GM12872 (cell line): ENCODE measurements around the gene KIAA0753.

ENCODE experiments used
- TF ChIP-seq, protein P1 (sequence below): IDR thresholded peaks from 3 replicates; pipeline ENCODE4 v1.5.1; 2011; ENCODE audit warnings: low read depth, mild to moderate bottlenecking, low read length, moderate library complexity; ENCODE audit not compliant: insufficient read depth

Gene KIAA0753

GRCh38 chr17:6560496-6560895 lies 80.0 kb downstream of the KIAA0753 start:
- TF ChIP-seq, protein P1, sequence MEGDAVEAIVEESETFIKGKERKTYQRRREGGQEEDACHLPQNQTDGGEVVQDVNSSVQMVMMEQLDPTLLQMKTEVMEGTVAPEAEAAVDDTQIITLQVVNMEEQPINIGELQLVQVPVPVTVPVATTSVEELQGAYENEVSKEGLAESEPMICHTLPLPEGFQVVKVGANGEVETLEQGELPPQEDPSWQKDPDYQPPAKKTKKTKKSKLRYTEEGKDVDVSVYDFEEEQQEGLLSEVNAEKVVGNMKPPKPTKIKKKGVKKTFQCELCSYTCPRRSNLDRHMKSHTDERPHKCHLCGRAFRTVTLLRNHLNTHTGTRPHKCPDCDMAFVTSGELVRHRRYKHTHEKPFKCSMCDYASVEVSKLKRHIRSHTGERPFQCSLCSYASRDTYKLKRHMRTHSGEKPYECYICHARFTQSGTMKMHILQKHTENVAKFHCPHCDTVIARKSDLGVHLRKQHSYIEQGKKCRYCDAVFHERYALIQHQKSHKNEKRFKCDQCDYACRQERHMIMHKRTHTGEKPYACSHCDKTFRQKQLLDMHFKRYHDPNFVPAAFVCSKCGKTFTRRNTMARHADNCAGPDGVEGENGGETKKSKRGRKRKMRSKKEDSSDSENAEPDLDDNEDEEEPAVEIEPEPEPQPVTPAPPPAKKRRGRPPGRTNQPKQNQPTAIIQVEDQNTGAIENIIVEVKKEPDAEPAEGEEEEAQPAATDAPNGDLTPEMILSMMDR: no peak

DNA sequence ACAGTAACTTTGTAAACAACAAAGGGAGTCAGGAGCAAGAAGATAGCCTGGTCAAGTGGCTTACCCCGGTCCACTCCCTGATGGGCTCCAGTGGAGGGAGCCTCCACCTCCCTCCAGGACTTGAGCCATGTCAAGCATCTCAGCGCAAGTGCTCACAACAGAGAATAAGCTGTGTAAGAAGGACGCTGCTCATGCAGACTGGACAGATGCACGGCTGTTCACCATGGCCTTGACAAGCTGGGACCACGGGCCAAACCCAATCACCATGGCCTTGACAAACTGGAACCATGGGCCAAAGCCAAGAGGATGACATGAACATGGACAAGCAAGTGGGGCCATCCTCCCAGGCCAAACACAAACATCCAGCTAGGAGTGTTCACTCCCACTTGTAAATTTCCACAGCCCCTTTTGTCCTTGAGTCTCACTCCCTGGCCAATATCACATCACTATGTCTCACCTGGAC lies 80.7 kb downstream of the KIAA0753 start:
- TF ChIP-seq, protein P1: no peak

DNA sequence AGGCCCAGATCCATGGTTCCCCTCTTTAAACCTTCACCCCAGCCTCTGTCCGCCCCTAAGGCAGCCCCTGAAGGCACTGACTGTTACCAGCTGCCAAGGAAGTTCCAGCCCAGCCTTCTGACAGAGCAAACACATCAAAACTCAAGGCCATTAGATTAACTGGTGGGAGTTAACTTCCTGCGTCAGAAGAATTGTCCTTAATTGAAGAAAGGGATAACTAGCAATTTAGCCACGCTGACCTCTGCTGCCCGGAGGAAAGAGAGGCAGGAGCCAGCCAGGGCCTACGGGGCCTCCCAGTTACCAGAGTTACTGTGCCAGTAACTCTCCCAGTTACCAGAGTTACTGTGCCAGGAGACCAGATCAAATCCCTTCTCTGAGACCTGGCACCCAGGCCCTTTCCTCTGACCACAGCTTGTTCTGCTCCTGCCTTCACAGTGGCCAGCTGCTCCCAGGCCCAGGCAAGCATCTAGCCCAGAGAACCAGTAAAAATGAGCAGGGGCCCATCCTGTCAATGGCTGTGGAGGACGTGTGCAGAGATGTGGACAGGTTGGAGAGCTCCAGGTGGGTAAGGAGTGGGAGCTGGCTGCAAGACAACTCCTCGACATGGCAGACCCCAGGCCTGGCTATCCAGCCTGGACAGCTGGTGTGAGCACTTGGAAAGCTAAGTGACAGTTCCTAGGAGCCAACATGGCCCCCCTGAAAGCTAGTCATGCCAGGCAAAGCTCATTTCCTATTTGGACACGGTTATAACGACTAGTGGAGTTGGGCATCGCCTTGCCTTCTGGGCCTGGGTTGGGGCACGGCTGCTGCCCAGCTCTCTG lies 81.4 kb downstream of the KIAA0753 start:
- TF ChIP-seq, protein P1: no peak

DNA sequence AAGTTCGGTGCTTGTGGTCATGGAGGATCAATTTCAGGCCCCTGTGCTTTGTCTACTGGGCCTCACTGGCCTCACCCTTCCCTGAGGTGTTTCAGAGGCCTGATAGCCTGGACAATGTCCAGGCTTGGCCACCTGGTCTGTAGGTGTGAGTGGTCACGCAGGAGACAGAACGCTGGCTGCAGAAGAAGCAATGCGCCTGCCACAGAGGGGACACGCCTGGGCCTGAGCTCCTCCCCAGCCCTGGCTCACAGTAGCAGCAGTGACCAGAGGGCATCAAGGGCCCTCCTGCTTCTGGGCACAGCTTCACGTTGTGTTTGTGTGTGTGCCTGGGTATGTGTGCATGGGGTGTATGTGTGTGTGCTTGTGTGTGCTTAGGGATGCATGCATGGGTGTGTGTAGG lies 82.2 kb downstream of the KIAA0753 start:
- TF ChIP-seq, protein P1: no peak

GRCh38 chr17:6557040-6557438 lies 83.5 kb downstream of the KIAA0753 start:
- TF ChIP-seq, protein P1: no peak

GRCh38 chr17:6556121-6557039 lies 84.1 kb downstream of the KIAA0753 start, which contains the start of gene PITPNM3:
Gene PITPNM3 (minus strand): TSS chr17:6556555. CDS start chr17:6556406, 149 bp downstream.
- TF ChIP-seq, protein P1: no peak
